Measurements from ENCODE around the gene STARD5.
A peak's percentile ranks its signal among the peaks of the same experiment; 100 is the strongest.

STARD5 gene

DNA sequence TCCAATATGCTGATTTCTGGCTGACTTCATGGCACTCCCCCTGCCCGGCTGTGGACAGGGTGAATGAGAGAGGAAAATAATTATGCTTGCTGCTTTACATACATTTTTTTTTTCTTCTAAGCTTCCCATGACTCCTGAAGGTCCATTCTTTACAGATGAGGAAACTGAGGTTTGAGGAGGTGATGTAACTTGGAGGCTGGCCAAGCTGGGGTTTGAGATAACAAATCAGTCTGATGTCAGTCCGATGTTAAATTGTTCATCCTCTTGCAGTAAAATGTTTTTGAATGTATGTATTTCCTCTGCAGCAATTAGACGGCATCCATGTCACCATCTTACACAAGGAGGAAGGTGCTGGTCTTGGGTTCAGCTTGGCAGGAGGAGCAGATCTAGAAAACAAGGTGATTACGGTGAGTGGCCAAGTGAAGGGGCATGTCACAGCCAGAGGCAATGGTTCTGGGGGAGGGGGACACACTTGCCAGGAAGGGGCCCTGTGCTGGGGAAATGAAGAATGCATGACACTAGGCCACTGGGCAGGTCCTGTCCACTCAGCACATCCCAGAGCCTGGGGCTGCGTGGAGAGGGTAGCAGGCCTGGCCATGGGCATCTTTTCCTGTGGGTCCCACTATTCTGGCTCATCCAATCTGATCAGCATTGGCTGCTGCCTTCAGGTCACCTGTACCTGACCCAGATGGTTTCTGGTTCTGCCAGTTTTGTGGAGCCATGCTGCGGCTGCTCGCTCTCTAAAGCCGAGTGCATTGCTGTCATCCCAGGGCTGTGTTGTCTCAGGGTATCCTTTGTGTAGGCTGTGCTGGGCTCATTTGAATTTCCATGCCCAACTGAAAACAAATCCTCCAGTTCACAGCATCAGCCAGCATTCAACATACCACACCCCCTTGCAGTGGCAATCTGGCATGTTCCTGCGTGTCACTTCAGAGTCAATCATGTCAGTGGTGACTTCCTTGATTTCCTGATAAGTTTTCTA, 20.4 kb downstream of the STARD5 start:
- TF ChIP-seq, protein P1, sequence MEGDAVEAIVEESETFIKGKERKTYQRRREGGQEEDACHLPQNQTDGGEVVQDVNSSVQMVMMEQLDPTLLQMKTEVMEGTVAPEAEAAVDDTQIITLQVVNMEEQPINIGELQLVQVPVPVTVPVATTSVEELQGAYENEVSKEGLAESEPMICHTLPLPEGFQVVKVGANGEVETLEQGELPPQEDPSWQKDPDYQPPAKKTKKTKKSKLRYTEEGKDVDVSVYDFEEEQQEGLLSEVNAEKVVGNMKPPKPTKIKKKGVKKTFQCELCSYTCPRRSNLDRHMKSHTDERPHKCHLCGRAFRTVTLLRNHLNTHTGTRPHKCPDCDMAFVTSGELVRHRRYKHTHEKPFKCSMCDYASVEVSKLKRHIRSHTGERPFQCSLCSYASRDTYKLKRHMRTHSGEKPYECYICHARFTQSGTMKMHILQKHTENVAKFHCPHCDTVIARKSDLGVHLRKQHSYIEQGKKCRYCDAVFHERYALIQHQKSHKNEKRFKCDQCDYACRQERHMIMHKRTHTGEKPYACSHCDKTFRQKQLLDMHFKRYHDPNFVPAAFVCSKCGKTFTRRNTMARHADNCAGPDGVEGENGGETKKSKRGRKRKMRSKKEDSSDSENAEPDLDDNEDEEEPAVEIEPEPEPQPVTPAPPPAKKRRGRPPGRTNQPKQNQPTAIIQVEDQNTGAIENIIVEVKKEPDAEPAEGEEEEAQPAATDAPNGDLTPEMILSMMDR (IDR thresholded peaks at IDR 0.05; ENCODE audit: insufficient read depth, low read length) = no peak
- TF ChIP-seq POLR2AphosphoS5 (IDR thresholded peaks at IDR 0.05; ENCODE audit: low read depth) = no peak
- TF ChIP-seq, protein P2, sequence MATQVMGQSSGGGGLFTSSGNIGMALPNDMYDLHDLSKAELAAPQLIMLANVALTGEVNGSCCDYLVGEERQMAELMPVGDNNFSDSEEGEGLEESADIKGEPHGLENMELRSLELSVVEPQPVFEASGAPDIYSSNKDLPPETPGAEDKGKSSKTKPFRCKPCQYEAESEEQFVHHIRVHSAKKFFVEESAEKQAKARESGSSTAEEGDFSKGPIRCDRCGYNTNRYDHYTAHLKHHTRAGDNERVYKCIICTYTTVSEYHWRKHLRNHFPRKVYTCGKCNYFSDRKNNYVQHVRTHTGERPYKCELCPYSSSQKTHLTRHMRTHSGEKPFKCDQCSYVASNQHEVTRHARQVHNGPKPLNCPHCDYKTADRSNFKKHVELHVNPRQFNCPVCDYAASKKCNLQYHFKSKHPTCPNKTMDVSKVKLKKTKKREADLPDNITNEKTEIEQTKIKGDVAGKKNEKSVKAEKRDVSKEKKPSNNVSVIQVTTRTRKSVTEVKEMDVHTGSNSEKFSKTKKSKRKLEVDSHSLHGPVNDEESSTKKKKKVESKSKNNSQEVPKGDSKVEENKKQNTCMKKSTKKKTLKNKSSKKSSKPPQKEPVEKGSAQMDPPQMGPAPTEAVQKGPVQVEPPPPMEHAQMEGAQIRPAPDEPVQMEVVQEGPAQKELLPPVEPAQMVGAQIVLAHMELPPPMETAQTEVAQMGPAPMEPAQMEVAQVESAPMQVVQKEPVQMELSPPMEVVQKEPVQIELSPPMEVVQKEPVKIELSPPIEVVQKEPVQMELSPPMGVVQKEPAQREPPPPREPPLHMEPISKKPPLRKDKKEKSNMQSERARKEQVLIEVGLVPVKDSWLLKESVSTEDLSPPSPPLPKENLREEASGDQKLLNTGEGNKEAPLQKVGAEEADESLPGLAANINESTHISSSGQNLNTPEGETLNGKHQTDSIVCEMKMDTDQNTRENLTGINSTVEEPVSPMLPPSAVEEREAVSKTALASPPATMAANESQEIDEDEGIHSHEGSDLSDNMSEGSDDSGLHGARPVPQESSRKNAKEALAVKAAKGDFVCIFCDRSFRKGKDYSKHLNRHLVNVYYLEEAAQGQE (IDR thresholded peaks at IDR 0.05; ENCODE audit: insufficient replicate concordance, low read depth) = no peak
- TF ChIP-seq SPI1 (IDR thresholded peaks at IDR 0.05; ENCODE audit: borderline replicate concordance, low read depth) = no peak
- Histone ChIP-seq H3K27ac (replicated peaks) (peak overlapping the region; percentile 58), H3K4me3 (replicated peaks; ENCODE audit: insufficient read depth, low read length) (no peak overlapping the region), H3K27me3 (ENCODE audit: insufficient read depth, poor library complexity, severe bottlenecking) (no peaks in the 10 kb centered on the region)
- no peak for DNase-seq (ENCODE audit: low read depth in 1 of 2, low spot score in 1 of 2)

DNA sequence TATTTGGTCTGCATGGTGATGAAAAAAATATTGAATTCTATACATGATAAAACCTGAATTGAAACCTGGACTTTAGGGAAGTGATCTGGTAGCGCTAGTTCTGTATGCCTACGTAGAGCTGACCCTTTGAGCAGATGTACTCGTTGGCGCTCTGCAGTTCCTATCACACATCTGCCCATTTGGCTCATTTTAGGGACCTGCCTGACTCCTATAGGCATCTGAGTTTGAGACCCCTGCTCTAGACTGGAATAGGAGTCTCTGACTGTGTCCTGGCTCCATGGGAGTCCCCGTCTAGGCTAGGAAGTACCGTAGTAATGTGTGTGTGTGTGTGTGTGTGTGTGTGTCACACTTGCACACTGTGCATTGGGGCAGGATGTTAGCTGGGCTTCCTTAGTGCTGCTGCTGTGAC, 21.2 kb downstream of the STARD5 start:
- Histone ChIP-seq H3K4me3 (replicated peaks; ENCODE audit: insufficient read depth, low read length) (no peak overlapping the region), H3K27ac (replicated peaks) (no peak overlapping the region), H3K27me3 (ENCODE audit: insufficient read depth, poor library complexity, severe bottlenecking) (no peaks in the 10 kb centered on the region)
- DNase-seq (ENCODE audit: low read depth in 1 of 2, low spot score in 1 of 2) = no peak
- peak; percentile 35; the same call in 1 of the 2 replicates for TF ChIP-seq SPI1 (IDR thresholded peaks at IDR 0.05; ENCODE audit: borderline replicate concordance, low read depth)
- TF ChIP-seq, protein P1 (IDR thresholded peaks at IDR 0.05; ENCODE audit: insufficient read depth, low read length) = no peak

DNA sequence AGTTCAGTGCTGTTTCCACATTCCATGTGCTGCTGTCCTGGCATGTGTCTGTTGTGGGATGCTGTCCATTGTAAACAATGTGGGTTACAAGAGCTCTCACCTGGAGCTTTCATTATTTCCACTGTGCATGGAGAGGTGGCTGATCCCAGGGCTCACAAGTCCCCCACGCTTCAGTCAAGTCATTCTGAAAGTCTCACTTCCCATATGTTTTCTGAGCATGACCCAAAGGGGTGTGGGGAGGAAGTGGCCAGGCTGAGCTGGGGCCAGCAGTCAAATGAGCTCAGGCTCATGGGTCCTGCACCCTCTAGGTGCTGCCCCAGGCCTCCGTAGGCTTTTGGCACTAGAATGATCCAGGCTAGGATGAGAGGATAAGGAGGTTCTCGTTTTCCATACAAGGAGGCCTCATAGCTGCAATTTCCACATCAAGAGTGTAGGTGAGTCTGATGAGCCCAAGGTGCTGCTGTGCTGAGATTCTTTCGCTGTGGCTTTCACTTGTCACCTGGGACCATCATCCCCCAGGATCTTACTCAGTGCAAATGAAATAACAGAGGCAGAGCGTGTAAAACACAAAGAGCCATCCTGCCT, 22.0 kb downstream of the STARD5 start:
- peak in 1 of 2 experiments; percentile 11 for DNase-seq (ENCODE audit: low read depth in 1 of 2, low spot score in 1 of 2)

DNA sequence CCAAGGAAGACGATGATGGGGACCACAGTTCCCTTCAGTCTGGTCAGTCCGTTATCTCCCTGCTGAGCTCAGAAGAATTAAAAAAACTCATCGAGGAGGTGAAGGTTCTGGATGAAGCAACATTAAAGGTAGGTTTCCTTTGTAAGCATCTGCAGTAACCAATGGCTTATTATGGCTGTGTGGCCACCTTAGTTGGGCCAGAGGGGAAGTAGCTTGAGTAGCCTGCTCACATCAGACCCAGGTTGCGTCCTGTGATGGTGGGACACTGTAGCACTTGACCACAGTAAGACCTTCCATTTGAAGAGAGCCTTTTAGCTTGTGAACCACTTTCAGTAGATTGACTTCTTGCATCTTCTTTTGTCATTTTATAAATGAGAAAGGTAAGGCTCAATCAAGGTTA, 22.6 kb downstream of the STARD5 start:
- Histone ChIP-seq H3K27ac (replicated peaks) (no peak overlapping the region), H3K27me3 (ENCODE audit: insufficient read depth, poor library complexity, severe bottlenecking) (no peaks in the 10 kb centered on the region), H3K4me3 (replicated peaks; ENCODE audit: insufficient read depth, low read length) (no peak overlapping the region)
- DNase-seq (ENCODE audit: low read depth in 1 of 2, low spot score in 1 of 2) = no peak
- TF ChIP-seq SPI1 (IDR thresholded peaks at IDR 0.05; ENCODE audit: borderline replicate concordance, low read depth) = no peak
- TF ChIP-seq, protein P2 (IDR thresholded peaks at IDR 0.05; ENCODE audit: insufficient replicate concordance, low read depth) = no peak
- TF ChIP-seq, protein P1 (IDR thresholded peaks at IDR 0.05; ENCODE audit: insufficient read depth, low read length) = no peak

More for the DNA sequence above, 22.0 kb downstream of the STARD5 start:
- H3K27me3 ChIP-seq (ENCODE audit: insufficient read depth, poor library complexity, severe bottlenecking) = no peaks in the 10 kb centered on the region
- TF ChIP-seq POLR2AphosphoS5 (IDR thresholded peaks at IDR 0.05; ENCODE audit: low read depth) (no peak), SPI1 (IDR thresholded peaks at IDR 0.05; ENCODE audit: borderline replicate concordance, low read depth) (peak; percentile 31; the same call in 1 of the 2 replicates)
- no peak overlapping the region for H3K4me3 ChIP-seq (replicated peaks; ENCODE audit: insufficient read depth, low read length)
- 0 out of 2 replicates have a peak overlapping the region, but pooled peaks have one; percentile 15 for H3K27ac ChIP-seq (replicated peaks)

Measured in HL-60 (cell line).